HG03457 (cell line): Measurements from ENCODE around the gene ASCC2.

ENCODE experiments used
- ATAC-seq: cut with Tn5 transposase; IDR thresholded peaks from one replicate; pipeline ENCODE4 v1.9.1; 2021; ENCODE audit warnings: moderate number of reproducible peaks; ENCODE audit not compliant: unreplicated experiment

ASCC2 gene

GRCh38 chr22:29819501-29819900, 18.6 kb downstream of the ASCC2 start:
- ATAC-seq, result no peak

DNA sequence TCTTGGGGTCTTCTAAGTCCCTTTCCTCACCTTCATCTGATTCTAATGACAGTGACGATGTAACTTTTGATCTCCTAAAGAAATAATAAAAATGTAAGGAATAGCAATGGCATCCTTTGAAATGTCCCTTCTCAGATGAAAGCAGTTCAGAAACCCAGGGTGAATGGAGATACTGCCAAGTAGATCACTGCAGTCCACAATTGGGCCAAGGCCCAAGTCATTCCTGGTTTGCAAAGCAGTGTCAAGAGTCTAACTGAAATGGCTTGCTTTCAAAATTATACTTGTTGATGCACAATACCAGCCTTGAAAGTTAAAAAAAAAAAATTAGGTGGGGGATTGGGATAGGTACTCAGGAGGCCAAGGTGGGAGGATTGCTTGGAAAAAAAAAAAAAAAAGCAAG, 20.4 kb downstream of the ASCC2 start:
- ATAC-seq, result no peak

GRCh38 chr22:29816980-29817379, 21.1 kb downstream of the ASCC2 start:
- no peak for ATAC-seq

- no peak for ATAC-seq
These were observed 21.5 kb downstream of the ASCC2 start for GRCh38 chr22:29816539-29816938.

DNA sequence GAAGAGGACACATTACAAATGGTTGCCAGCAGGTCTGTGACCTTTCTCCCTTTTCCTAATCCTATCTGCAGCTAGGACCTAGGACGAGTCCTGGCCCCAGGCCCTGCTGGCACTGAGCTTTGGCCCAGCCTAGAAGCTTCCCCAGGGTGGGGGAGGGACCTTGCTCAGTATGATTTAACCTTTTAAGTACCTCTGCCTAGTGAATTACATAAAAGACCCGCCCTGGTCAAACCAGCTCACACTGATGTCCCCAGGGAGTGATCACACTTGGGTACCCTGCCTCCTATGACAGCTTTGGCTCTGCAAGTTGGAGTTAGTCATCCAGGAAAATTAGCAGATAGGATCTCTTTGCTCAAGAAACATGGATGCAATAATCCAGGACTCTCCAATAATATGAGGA, 21.9 kb downstream of the ASCC2 start:
- ATAC-seq, result no peak

- no peak for ATAC-seq
These were observed 22.5 kb downstream of the ASCC2 start for GRCh38 chr22:29815580-29815979.

DNA sequence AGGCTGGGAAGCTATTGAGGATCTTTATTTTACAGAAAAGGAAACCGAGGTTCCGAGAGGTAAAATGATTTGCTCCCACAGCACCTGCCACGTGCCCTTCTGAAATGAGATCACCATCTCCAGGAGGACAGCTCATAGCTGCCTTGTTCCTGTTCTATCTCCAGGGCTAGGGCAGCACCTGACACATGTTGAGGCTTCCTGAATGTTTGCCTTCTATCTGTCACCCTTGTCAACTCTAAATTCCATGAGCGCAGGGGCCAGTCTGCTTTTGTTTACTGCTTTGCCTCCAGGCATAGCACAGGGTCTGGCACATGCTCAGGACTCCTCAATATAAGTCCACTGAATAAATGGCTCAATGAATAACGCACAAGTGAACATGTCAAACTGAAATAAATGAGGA, 24.1 kb downstream of the ASCC2 start:
- no peak for ATAC-seq

GRCh38 chr22:29813563-29813962, 24.5 kb downstream of the ASCC2 start:
- ATAC-seq, result no peak

DNA sequence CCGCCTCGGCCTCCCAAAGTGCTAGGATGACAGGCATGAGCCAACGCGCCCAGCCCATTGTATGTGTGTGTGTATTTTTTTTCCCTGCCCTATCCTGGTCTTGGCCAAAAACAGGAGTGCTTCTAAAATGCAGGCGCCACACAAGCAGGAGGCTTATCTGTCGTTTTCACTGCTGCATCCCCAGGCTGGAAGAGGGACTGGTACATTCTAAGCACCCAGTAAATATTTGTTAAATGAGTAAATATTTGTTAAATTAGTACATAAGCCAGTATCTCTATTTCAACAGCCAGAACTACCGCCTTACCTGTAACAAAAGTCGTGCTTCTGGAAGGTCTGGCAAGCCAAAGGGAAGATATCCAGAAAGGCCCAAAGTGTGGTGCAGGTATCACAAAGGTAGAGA, 24.9 kb downstream of the ASCC2 start:
- no peak for ATAC-seq

- ATAC-seq, result no peak
These were observed 26.7 kb downstream of the ASCC2 start for GRCh38 chr22:29811377-29811776.

- ATAC-seq, result no peak
These were observed 27.9 kb downstream of the ASCC2 start for GRCh38 chr22:29810216-29810615.

DNA sequence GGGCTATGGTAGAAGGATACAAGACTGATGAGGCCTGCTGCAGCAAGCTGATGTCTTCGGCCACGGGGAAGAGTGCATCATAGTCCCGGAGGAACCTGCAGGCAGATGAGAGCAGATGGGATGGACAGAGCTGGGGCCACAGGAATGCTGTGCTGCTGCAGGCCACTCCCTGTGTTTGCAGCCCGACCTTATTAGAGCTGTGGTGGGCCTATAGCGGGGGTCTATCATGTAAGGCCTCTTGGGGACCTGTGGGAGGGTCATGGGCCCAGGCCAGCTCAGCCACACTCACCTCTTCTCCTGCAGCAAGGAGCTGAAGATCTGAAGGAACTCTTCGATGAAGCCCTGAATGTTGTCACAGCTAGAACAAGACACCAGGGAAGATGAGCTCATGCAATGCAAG, 31.9 kb downstream of the ASCC2 start:
- no peak for ATAC-seq

DNA sequence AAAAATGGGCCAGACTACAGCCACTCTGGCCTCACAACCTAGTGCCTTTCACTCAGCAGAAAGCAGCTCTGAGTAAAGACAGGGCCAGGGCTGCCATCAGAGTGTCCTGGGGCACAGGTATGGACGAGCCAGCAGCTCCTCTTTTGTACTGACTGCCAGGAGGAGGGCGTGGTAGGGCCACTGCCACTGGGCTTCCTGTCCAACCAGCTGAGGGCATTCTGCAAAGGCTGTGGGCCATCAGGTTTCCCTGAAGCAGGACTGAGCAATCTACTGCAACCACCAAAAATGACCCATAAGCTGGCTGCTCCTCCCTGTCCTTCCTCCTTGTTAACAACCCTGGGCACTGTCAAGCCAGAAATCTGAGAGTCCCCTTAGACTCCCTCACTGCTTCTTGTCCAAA, 33.1 kb downstream of the ASCC2 start:
- no peak for ATAC-seq

GRCh38 chr22:29803190-29803589, 34.9 kb downstream of the ASCC2 start:
- no peak for ATAC-seq

DNA sequence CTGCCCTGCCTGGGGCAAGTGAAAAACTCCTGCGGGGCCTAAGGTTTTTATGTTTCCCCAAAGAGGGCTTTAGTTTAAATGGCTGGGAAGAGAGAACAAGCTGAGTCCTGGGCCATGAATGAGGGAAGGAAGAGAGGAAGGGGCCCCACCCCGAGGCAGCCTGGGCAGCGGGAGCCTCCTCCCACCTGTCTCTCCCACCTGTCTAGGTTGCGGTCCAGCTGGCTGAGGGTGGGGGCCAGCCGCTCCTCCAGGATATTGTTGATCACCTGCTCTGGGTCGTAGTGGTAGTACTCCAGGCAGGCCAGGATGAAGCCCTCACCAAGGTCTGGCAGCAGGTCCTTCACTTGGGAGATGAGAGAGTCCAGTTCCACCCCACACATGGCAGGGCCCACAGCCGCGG, 36.3 kb downstream of the ASCC2 start:
- ATAC-seq, result no peak

DNA sequence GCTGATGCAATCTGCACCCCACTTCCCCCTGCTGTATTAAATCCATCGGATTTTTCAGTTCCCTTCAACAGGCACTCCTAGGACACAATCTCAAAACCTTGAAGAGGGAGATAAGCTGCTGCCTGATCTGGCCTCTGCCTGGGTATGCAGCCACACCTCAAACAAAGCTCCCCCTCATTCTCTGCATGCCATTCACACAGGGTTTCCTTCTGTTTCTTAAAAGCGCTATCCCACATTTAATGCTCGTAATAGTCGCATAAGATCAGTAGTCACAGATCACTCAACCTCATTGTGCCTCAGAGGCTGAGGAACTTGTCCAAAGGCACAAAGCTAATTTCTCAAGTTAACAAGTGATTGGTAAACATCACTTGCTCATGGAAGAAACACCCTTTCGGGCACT, 36.9 kb downstream of the ASCC2 start:
- no peak for ATAC-seq

GRCh38 chr22:29799217-29799680, 38.8 kb downstream of the ASCC2 start:
- ATAC-seq, result no peak

GRCh38 chr22:29798801-29799200, 39.3 kb downstream of the ASCC2 start:
- no peak for ATAC-seq

DNA sequence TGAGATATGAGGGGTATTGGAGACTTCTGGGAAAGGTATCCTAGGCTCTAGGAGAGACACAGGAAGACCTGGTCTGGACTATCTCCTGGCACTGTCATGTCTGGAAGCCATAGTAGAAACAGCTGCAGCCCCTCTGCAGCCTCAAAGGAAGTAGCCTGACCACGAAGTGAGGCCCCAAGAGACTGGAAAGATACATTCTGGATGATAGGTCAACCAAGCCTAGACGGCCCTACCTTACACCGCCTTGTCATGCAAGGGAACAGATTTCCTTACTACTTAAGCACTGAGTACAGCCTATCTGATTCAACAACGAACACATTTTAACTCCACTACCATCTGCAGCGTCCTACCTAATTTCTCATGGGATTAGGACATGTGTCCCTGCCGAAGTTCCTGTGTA, 39.8 kb downstream of the ASCC2 start:
- ATAC-seq, result no peak

DNA sequence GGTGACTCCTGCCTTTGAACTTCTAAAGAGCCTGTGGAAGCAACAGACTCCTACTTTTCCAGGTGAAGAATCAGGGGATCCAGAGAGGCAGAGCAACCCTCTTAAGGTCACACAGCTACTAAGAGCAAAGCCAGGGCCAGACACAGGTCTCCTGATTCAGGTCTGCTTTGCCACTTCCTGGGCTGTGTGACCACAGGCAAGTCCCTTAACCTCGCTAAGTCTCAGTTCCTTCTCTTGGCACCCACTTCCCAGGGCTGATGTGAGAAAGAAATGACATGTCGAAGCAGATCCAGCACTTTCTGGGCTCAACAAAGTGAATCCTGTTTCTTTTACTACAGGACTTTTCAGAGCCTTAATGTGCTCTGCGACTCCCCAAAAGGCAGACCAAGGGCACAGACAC, 40.7 kb downstream of the ASCC2 start:
- no peak for ATAC-seq

- ATAC-seq, result no peak
These were observed 42.4 kb downstream of the ASCC2 start for GRCh38 chr22:29795663-29796062.

DNA sequence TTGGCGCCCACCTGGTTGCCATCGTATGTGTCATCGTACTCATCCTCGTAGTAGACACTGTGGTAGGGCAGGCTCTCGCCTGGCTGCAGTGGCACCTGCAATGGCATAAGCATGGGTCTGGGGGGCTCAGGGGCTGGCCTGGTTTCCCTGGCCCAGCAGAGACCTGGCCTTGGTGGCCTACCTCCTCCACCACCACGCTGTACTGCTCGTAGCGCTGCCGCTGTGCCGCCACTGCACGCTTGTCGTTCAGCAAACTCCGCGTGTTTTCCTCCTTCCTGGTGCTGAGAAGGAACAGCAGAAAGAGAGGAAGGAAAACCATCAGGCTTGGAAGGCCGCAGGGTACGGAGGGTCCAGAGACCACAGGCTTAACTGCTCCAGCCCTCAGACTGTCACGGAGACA, 44.7 kb downstream of the ASCC2 start:
- no peak for ATAC-seq

DNA sequence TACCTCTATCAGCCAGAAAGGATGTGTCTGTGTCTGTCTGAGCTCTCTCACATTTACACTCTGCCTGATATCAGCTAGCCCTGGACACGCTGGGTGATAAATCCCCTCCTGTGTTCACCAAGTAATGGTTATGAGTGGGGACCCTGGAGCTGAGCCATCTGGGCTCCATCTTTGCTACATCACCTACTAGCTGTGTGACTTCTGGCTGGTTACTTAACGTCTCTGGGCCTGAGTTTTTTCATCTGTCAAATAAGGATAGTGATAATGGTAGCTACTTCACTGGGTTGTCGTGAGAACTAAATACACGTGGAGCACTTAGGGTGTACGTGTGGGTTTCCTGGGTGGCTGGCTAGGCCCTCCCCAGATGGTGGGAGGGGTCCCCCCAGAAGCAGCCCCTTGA, 48.0 kb downstream of the ASCC2 start:
- ATAC-seq, result no peak
